GM13977 (cell line): Measurements from ENCODE around the gene CALN1.
"Not testable (repeated sequence)": the region's sequence is repeated elsewhere in the genome, so short reads cannot be mapped to it uniquely, and the experiment has no call there.

ENCODE experiments used
- DNase-seq: peaks from one replicate; pipeline ENCODE4 v3.0.0; 2012; ENCODE audit warnings: low spot score
- CTCF ChIP-seq: IDR thresholded peaks from 2 replicates; pipeline ENCODE4 v1.5.1; 2012; ENCODE audit warnings: mild to moderate bottlenecking, control low read depth; ENCODE audit not compliant: insufficient read depth; ENCODE audit errors: extremely low read depth, missing control alignments
- in situ Hi-C: fragments of 300-500 bp; cut with MboI; formaldehyde crosslinking; loops from one replicate; pipeline ENCODE4 v1.12.0; 2022; ENCODE audit warnings: low sequenced_read_pairs, low pct_unique_long_range_greater_than_20kb, mixed read lengths, inconsistent platforms; ENCODE audit not compliant: unreplicated experiment

The CALN1 gene

GRCh38 chr7:72412121-72412618, at the start of gene CALN1:
Gene CALN1 (minus strand): TSS chr7:72412338.
- in situ Hi-C loops, DNase-seq: not testable (repeated sequence)

GRCh38 chr7:72453471-72453870, 41.3 kb upstream of the CALN1 start:
- DNase-seq: no peak
- in situ Hi-C loops: no loop called here

GRCh38 chr7:72447465-72448204, 35.5 kb upstream of the CALN1 start:
- no peak for TF ChIP-seq CTCF
- in situ Hi-C loops: no loop called here
- DNase-seq: no peak

More at GRCh38 chr7:72453471-72453870, 41.3 kb upstream of the CALN1 start:
- no peak for TF ChIP-seq CTCF

- TF ChIP-seq CTCF: no peak
- DNase-seq: no peak
- in situ Hi-C loops: no loop called here
Measured at GRCh38 chr7:72446591-72447462, 34.7 kb upstream of the CALN1 start.

- in situ Hi-C loops: no loop called here
- no peak for TF ChIP-seq CTCF
- DNase-seq: no peak
Measured at GRCh38 chr7:72446131-72446530, 34.0 kb upstream of the CALN1 start.

- in situ Hi-C loops: no loop called here
- no peak for TF ChIP-seq CTCF
- no peak for DNase-seq
Measured at GRCh38 chr7:72445580-72445979, 33.4 kb upstream of the CALN1 start.

- TF ChIP-seq CTCF: no peak
- no peak for DNase-seq
- in situ Hi-C loops: no loop called here
Measured at GRCh38 chr7:72445075-72445474, 32.9 kb upstream of the CALN1 start.
